Measurements from ENCODE around the gene HMCN1. TPM values are rescaled to one million over a fixed set of nuclear protein-coding genes. Genes with fewer than 3 reads are reported as not detected.

Gene HMCN1
- total RNA-seq, 1 donor from 2014 or later, result 3.4 TPM

DNA sequence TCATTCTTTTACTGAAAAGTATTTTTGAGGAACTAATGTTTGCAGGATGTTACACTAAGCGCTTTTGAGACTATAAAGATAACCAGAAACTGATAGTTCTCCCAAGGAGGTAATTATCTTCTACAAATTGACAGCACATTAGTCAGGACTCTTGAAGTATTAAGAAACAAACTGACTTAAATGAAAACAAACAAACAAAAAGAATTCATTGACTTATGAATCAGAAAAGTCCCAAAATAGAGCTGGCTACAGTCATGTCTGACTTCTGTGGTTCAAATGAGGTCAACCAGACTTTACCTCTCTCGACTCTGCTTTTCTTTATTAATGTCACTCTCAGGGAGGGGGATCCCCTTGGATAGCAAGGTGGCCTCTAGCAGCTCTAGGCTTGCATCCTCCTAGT is 344.1 kb downstream of the HMCN1 start:
- H3K27me3 Mint-ChIP-seq, result no peaks in the 10 kb centered on the region
- peaks cover 6% of the 10 kb centered on the region for H3K4me1 Mint-ChIP-seq (ENCODE audit: low read depth)
- TF ChIP-seq, protein P1, sequence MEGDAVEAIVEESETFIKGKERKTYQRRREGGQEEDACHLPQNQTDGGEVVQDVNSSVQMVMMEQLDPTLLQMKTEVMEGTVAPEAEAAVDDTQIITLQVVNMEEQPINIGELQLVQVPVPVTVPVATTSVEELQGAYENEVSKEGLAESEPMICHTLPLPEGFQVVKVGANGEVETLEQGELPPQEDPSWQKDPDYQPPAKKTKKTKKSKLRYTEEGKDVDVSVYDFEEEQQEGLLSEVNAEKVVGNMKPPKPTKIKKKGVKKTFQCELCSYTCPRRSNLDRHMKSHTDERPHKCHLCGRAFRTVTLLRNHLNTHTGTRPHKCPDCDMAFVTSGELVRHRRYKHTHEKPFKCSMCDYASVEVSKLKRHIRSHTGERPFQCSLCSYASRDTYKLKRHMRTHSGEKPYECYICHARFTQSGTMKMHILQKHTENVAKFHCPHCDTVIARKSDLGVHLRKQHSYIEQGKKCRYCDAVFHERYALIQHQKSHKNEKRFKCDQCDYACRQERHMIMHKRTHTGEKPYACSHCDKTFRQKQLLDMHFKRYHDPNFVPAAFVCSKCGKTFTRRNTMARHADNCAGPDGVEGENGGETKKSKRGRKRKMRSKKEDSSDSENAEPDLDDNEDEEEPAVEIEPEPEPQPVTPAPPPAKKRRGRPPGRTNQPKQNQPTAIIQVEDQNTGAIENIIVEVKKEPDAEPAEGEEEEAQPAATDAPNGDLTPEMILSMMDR (IDR thresholded peaks at IDR 0.05; ENCODE audit: unreplicated experiment), result no peak

DNA sequence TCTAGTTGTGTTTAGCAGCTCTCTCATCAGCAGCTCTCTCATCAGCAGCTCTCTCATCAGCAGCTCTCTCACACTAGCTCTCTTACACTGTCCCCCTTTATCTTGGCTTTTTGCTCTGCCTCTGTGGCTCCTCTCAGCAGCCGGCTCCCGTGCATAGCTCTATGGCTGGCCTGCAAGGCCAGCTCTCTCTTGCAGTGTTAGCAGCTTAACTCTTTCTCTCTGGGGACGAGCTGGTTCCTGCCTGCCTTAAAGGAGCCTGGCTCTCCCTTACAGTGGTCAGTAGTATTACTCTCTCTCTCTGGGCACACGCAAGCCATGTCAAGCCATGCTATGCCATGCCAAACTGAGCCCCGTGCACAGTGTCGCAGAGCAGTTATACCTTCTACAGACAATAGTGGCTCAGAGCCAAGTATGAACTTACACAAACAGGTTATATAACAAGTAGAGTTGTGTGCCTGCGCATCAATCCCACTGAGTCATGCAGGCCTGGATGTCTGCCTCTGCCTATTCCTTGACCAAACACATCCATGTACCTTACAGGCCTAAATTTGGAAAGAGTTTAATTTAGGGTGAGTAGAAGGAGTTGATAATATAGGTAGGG is 345.0 kb downstream of the HMCN1 start:
- Mint-ChIP-seq H3K36me3 (ENCODE audit: insufficient read depth) (no peaks in the 10 kb centered on the region), H3K9me3 (ENCODE audit: low read depth) (no peaks in the 10 kb centered on the region), H3K4me3 (ENCODE audit: low read depth) (no peak overlapping the region), H3K27ac (no peak overlapping the region), H3K4me1 (ENCODE audit: low read depth) (peaks cover 6% of the 10 kb centered on the region), H3K27me3 (no peaks in the 10 kb centered on the region)
- no peak for DNase-seq (ENCODE audit: low spot score, unreplicated experiment)
- TF ChIP-seq, protein P1 (IDR thresholded peaks at IDR 0.05; ENCODE audit: unreplicated experiment), result no peak

More for the DNA sequence above, 344.1 kb downstream of the HMCN1 start:
- DNase-seq (ENCODE audit: low spot score, unreplicated experiment), result no peak
- H3K9me3 Mint-ChIP-seq (ENCODE audit: low read depth), result no peaks in the 10 kb centered on the region
- no peak overlapping the region for H3K27ac Mint-ChIP-seq
- H3K4me3 Mint-ChIP-seq (ENCODE audit: low read depth), result no peak overlapping the region
- no peaks in the 10 kb centered on the region for H3K36me3 Mint-ChIP-seq (ENCODE audit: insufficient read depth)

DNA sequence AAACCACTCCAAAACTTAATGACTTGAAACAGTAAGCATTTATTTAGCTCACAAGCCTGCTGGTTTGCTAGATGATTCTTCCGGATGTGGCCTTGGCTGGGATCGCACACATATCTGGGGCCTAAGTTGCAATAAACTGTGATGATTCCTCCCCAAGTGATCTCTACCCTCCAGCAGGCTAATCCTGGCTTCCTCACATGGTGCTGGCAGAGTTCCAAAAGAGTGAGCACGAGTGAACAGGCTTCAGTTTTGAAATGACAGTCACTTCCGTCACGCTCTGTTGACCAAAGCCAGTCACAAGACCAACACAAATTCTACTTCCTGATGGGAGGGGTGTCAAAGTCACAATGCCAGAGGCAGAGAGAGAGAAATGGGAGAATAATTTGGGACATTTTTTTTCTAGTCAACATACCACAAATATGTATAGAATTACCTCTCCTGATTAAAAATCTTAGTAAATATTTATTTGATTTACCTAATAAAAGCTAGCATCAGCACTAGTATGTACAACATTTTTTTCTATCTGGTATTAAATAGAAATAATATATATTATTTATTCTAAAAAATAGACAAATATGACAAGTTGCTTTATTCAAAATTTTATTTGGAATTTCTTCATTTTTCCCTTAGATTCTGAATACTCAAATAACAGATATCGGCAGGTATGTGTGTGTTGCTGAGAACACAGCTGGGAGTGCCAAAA is 348.2 kb downstream of the HMCN1 start:
- Mint-ChIP-seq H3K9me3 (ENCODE audit: low read depth) (no peaks in the 10 kb centered on the region), H3K27me3 (no peaks in the 10 kb centered on the region), H3K4me3 (ENCODE audit: low read depth) (no peak overlapping the region), H3K27ac (no peak overlapping the region), H3K36me3 (ENCODE audit: insufficient read depth) (no peaks in the 10 kb centered on the region), H3K4me1 (ENCODE audit: low read depth) (peaks cover 1% of the 10 kb centered on the region)
- TF ChIP-seq, protein P1 (IDR thresholded peaks at IDR 0.05; ENCODE audit: unreplicated experiment), result no peak
- no peak for DNase-seq (ENCODE audit: low spot score, unreplicated experiment)

DNA sequence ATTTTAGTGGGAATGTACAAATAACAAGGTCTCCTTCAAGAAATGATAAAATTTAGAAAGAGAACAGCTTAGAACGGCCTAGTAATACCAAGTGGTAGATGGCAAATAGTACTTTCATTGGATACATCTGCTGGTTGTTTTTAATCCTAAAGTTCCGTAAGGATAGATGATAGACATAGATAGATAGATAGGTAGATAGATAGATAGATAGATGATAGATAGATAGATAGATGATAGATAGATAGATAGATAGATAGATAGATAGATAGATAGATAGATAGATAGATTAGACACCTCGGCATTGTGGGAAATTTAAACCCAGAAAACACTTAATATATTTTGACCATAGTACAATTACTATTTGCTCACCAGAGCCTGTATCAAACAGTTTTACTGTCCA is 352.4 kb downstream of the HMCN1 start:
- H3K4me1 Mint-ChIP-seq (ENCODE audit: low read depth), result peaks cover 1% of the 10 kb centered on the region
- TF ChIP-seq, protein P1 (IDR thresholded peaks at IDR 0.05; ENCODE audit: unreplicated experiment), result no peak
- no peak for DNase-seq (ENCODE audit: low spot score, unreplicated experiment)
- H3K27me3 Mint-ChIP-seq, result no peaks in the 10 kb centered on the region
- no peaks in the 10 kb centered on the region for H3K9me3 Mint-ChIP-seq (ENCODE audit: low read depth)
- H3K4me3 Mint-ChIP-seq (ENCODE audit: low read depth), result no peak overlapping the region
- H3K27ac Mint-ChIP-seq, result no peak overlapping the region
- no peaks in the 10 kb centered on the region for H3K36me3 Mint-ChIP-seq (ENCODE audit: insufficient read depth)

DNA sequence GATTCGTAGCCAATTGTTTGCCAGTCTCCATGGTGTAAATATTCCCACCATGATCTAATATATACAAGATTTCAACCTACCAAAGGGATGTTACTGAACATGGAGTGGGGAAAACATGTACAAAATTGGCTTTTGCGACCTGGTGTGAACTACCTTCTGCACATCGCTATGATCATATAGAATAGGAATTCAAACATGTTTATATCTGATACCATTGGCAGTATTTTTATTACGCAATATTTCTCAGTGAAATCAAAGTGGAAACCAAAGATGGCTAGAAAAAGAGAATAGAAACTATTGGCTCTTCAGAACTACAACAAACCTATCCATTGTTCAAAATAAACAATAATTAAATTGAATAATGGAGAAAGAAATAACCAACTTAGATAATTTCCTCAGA is 355.7 kb downstream of the HMCN1 start:
- no peaks in the 10 kb centered on the region for H3K4me1 Mint-ChIP-seq (ENCODE audit: low read depth)
- H3K4me3 Mint-ChIP-seq (ENCODE audit: low read depth), result no peak overlapping the region

More for the DNA sequence above, 355.7 kb downstream of the HMCN1 start:
- Mint-ChIP-seq H3K36me3 (ENCODE audit: insufficient read depth) (no peaks in the 10 kb centered on the region), H3K9me3 (ENCODE audit: low read depth) (no peaks in the 10 kb centered on the region), H3K27me3 (no peaks in the 10 kb centered on the region), H3K27ac (no peak overlapping the region)
- TF ChIP-seq, protein P1 (IDR thresholded peaks at IDR 0.05; ENCODE audit: unreplicated experiment), result no peak
- DNase-seq (ENCODE audit: low spot score, unreplicated experiment), result no peak

All from progenitor cell of endocrine pancreas (in vitro differentiated cells).